ENCODE measurements around the gene RASA1.

DNA sequence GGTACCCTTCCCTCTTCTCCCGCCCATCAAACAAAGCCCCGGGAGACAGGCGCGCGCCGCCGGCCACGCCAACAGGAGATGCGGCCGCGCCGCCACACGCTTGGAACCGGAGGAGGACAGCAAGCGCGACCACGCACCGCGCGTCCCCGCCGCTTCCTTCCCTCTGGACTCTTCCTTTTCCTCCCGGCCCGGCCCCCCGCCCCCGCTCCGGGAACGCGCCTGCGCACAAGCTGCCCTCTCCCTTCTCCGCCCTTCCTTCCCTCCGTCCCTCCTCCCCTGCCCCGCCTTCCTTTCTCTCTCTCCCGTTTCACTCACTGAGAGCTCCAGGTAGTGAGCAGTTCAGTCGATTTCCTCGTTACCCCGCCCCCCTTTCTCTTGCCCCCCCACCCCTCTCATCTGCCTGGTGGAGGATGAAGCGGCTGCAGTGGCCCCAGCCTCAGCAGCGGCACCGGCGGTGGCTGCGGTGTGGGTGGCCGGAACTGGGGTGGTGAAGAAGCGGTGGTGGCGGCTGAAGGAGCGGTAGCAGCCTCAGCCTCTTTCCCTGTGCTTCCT, at the start of gene RASA1:
- TF ChIP-seq, protein P1, sequence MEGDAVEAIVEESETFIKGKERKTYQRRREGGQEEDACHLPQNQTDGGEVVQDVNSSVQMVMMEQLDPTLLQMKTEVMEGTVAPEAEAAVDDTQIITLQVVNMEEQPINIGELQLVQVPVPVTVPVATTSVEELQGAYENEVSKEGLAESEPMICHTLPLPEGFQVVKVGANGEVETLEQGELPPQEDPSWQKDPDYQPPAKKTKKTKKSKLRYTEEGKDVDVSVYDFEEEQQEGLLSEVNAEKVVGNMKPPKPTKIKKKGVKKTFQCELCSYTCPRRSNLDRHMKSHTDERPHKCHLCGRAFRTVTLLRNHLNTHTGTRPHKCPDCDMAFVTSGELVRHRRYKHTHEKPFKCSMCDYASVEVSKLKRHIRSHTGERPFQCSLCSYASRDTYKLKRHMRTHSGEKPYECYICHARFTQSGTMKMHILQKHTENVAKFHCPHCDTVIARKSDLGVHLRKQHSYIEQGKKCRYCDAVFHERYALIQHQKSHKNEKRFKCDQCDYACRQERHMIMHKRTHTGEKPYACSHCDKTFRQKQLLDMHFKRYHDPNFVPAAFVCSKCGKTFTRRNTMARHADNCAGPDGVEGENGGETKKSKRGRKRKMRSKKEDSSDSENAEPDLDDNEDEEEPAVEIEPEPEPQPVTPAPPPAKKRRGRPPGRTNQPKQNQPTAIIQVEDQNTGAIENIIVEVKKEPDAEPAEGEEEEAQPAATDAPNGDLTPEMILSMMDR (IDR thresholded peaks at IDR 0.05) = peak in 1 of 3 donors; percentile 0
- TF ChIP-seq POLR2A (IDR thresholded peaks at IDR 0.05) (peak; percentile 79), POLR2AphosphoS5 (IDR thresholded peaks at IDR 0.05) (peak; percentile 57 to 79 (median 75))
